Endodermal cell (in vitro differentiated cells): ENCODE data around the gene TMEM120B. TPM values are rescaled to one million over a fixed set of nuclear protein-coding genes. Genes with fewer than 3 reads are reported as not detected.
"Not testable (repeated sequence)": the region's sequence is repeated elsewhere in the genome, so short reads cannot be mapped to it uniquely, and the experiment has no call there.

ENCODE experiments used
- DNase-seq: peaks from one replicate; pipeline ENCODE4 v3.0.0-alpha.2; 2017
- H3K27ac ChIP-seq: 2 replicates; pipeline ENCODE4 v1.5.1; 2013; ENCODE audit warnings: mild to moderate bottlenecking, low read depth, low read length, moderate library complexity
- H3K27me3 ChIP-seq: 2 replicates; pipeline ENCODE4 v1.6.1; 2013; ENCODE audit warnings: mild to moderate bottlenecking, low read length, moderate library complexity; ENCODE audit not compliant: insufficient read depth, control insufficient read depth, poor library complexity, severe bottlenecking
- H3K36me3 ChIP-seq: 2 replicates; pipeline ENCODE4 v1.7.0; 2013; ENCODE audit warnings: mild to moderate bottlenecking, low read length, moderate library complexity; ENCODE audit not compliant: control insufficient read depth, insufficient read depth
- H3K4me1 ChIP-seq: one replicate; pipeline ENCODE4 v1.7.0; 2013; ENCODE audit warnings: low read length; ENCODE audit not compliant: control insufficient read depth, insufficient read depth
- H3K4me3 ChIP-seq: 2 replicates; pipeline ENCODE4 v1.5.1; 2013; ENCODE audit warnings: mild to moderate bottlenecking, low read length, moderate library complexity
- H3K9ac ChIP-seq: 2 replicates; pipeline ENCODE4 v1.6.1; 2013; ENCODE audit warnings: mild to moderate bottlenecking, low read length, moderate library complexity; ENCODE audit not compliant: poor library complexity, severe bottlenecking; ENCODE audit errors: extremely low read depth
- H3K9me3 ChIP-seq: 2 replicates; pipeline ENCODE4 v1.6.1; 2013; ENCODE audit warnings: mild to moderate bottlenecking, low read length, moderate library complexity; ENCODE audit not compliant: control insufficient read depth
- H3K27ac Mint-ChIP-seq: 2 replicates; pipeline ENCODE4 v1.8.0; 2020; ENCODE audit warnings: mixed read lengths
- H3K27me3 Mint-ChIP-seq: 2 replicates; pipeline ENCODE4 v1.8.0; 2021; ENCODE audit warnings: mild to moderate bottlenecking, mixed read lengths; ENCODE audit not compliant: insufficient read depth
- H3K36me3 Mint-ChIP-seq: 2 replicates; pipeline ENCODE4 v1.8.0; 2020; ENCODE audit warnings: low read depth, mixed read lengths
- H3K4me1 Mint-ChIP-seq: 2 replicates; pipeline ENCODE4 v1.8.0; 2020; ENCODE audit warnings: mixed read lengths
- H3K4me3 Mint-ChIP-seq: 2 replicates; pipeline ENCODE4 v1.8.0; 2020; ENCODE audit warnings: mild to moderate bottlenecking, moderate library complexity, mixed read lengths
- H3K9me3 Mint-ChIP-seq: 2 replicates; pipeline ENCODE4 v1.8.0; 2020; ENCODE audit warnings: mild to moderate bottlenecking, mixed read lengths
- WGBS, 2 experiments: methylation state at CpG; one replicate each; pipeline versions ENCODE4 v1.1.5 to v1.1.7; 2013; ENCODE audit warnings: missing lambda C conversion rate in 2 of 2, mixed read lengths in 1 of 2; ENCODE audit not compliant: insufficient coverage in 1 of 2, insufficient read length in 1 of 2; 5-methylcytosine and 5-hydroxymethylcytosine counted together
- total RNA-seq, 2 donors: library from RNA; stranded (reverse); fragmentation: NEBNext Ultra II Directional in 1 of 2; extraction: Animal tissue kit (Norgen Biotek cat#: 25700) in 1 of 2; gene quantifications; 2 replicates in 1 of 2; 3 replicates in 1 of 2; pipeline ENCODE4 v1.2.1, GENCODE V29; 2021
- TF ChIP-seq, protein P1 (sequence below): fragments of 200-600 bp; sonication (generic); conservative IDR thresholded peaks from 2 replicates; pipeline ENCODE4 v1.5.0; 2021; ENCODE audit warnings: antibody characterized with exemption, mild to moderate bottlenecking

Gene TMEM120B
- total RNA-seq, 2 donors from 2014 or later, result 21.8 to 25.3 TPM

- no peak overlapping the region for H3K4me3 ChIP-seq
- no peaks in the 10 kb centered on the region for H3K9me3 ChIP-seq
- no peak overlapping the region for H3K9ac ChIP-seq
- no peaks in the 10 kb centered on the region for H3K4me1 ChIP-seq
- no peak overlapping the region for H3K4me3 Mint-ChIP-seq
- 86 to 89% methylated on average over 1 to 3 of the region's 3 CpGs for WGBS, 2 experiments
- no peaks in the 10 kb centered on the region for H3K9me3 Mint-ChIP-seq
- peaks cover 2% of the 10 kb centered on the region for H3K4me1 Mint-ChIP-seq
- no peaks in the 10 kb centered on the region for H3K36me3 Mint-ChIP-seq
- no peak overlapping the region for H3K27ac Mint-ChIP-seq
- H3K27ac ChIP-seq, result no peak overlapping the region
- DNase-seq, result no peak
- no peaks in the 10 kb centered on the region for H3K27me3 Mint-ChIP-seq
- no peaks in the 10 kb centered on the region for H3K27me3 ChIP-seq
- TF ChIP-seq, protein P1, sequence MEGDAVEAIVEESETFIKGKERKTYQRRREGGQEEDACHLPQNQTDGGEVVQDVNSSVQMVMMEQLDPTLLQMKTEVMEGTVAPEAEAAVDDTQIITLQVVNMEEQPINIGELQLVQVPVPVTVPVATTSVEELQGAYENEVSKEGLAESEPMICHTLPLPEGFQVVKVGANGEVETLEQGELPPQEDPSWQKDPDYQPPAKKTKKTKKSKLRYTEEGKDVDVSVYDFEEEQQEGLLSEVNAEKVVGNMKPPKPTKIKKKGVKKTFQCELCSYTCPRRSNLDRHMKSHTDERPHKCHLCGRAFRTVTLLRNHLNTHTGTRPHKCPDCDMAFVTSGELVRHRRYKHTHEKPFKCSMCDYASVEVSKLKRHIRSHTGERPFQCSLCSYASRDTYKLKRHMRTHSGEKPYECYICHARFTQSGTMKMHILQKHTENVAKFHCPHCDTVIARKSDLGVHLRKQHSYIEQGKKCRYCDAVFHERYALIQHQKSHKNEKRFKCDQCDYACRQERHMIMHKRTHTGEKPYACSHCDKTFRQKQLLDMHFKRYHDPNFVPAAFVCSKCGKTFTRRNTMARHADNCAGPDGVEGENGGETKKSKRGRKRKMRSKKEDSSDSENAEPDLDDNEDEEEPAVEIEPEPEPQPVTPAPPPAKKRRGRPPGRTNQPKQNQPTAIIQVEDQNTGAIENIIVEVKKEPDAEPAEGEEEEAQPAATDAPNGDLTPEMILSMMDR, result no peak
- no peaks in the 10 kb centered on the region for H3K36me3 ChIP-seq
These were observed 23.6 kb upstream of the TMEM120B start for GRCh38 chr12:121688966-121689365.

DNA sequence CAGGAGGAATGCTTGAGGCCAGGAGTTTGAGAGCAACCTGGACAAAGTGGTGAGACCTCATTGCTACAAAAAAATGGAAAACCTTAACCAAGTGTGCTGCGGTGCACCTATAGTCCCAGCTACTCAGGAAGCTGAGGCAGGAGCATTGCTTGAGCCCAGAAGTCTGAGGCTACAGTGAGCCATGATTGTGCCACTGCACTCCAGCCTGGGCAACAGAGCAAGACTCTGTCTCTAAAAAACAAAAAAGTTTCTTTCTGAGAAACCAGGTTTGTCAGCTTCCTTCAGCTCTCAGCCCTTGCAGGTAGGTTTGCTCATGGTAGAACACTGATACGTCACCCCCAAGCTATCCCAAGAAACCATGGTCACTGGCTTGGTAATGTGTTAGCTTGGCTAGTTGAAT, 23.1 kb upstream of the TMEM120B start:
- Histone ChIP-seq H3K27me3 (no peaks in the 10 kb centered on the region), H3K27ac (no peak overlapping the region), H3K4me1 (no peaks in the 10 kb centered on the region), H3K36me3 (no peaks in the 10 kb centered on the region), H3K9me3 (no peaks in the 10 kb centered on the region), H3K4me3 (no peak overlapping the region), H3K9ac (no peak overlapping the region)
- no peak overlapping the region for H3K4me3 Mint-ChIP-seq
- no peaks in the 10 kb centered on the region for H3K36me3 Mint-ChIP-seq
- no peaks in the 10 kb centered on the region for H3K27me3 Mint-ChIP-seq
- H3K9me3 Mint-ChIP-seq, result no peaks in the 10 kb centered on the region
- TF ChIP-seq, protein P1, result no peak
- WGBS, 2 experiments, result 99 to 100% methylated on average over 2 of the region's 2 CpGs
- no peak for DNase-seq
- no peak overlapping the region for H3K27ac Mint-ChIP-seq
- peaks cover 2% of the 10 kb centered on the region for H3K4me1 Mint-ChIP-seq

- not testable (repeated sequence) for H3K27ac Mint-ChIP-seq, DNase-seq, H3K27me3 Mint-ChIP-seq, H3K9ac ChIP-seq, H3K36me3 Mint-ChIP-seq, H3K27me3 ChIP-seq, H3K4me3 Mint-ChIP-seq, H3K27ac ChIP-seq, H3K36me3 ChIP-seq, H3K9me3 ChIP-seq, H3K9me3 Mint-ChIP-seq, H3K4me1 ChIP-seq, H3K4me3 ChIP-seq, H3K4me1 Mint-ChIP-seq
- WGBS, 2 experiments, result 60 to 77% methylated on average over 1 to 3 of the region's 3 CpGs
These were observed 19.8 kb upstream of the TMEM120B start for GRCh38 chr12:121692744-121693143.

DNA sequence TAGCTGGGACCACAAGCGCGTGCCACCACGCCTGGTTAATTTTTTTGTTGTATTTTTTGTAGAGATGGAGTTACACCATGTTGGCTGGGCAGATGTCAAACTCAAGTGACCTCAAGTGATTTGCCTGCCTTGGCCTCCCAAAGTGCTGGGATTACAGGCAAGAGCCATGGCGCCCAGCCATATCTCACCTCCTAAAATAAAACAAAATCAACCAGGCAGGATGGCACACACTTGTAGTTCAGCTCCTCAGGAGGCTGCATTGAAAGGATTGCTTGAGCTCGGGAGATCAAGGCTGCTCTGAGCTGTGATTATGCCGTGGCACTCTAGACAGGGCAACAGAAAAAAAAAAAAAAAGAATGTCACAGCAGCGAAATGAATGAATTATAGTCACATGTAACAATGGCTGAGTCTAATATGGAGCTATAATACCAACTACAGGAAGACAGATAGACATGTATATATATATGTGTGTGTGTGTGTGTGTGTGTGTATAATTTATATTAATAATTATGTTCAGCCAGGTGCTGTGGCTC, 19.3 kb upstream of the TMEM120B start:
- Mint-ChIP-seq H3K27me3 (no peaks in the 10 kb centered on the region), H3K9me3 (no peaks in the 10 kb centered on the region), H3K36me3 (no peaks in the 10 kb centered on the region), H3K27ac (no peak overlapping the region), H3K4me1 (no peaks in the 10 kb centered on the region), H3K4me3 (no peak overlapping the region)
- H3K9ac ChIP-seq, result no peak overlapping the region
- no peaks in the 10 kb centered on the region for H3K9me3 ChIP-seq
- 88 to 91% methylated on average over 3 to 6 of the region's 7 CpGs for WGBS, 2 experiments
- no peaks in the 10 kb centered on the region for H3K4me1 ChIP-seq
- TF ChIP-seq, protein P1, result no peak
- no peak overlapping the region for H3K4me3 ChIP-seq
- DNase-seq, result no peak
- no peaks in the 10 kb centered on the region for H3K27me3 ChIP-seq
- no peaks in the 10 kb centered on the region for H3K36me3 ChIP-seq
- no peak overlapping the region for H3K27ac ChIP-seq
